Loucy (cell line): Measurements from ENCODE around the gene TUBA1A.

Experiments used
- EZH2phosphoT487 ChIP-seq: fragments of 200-600 bp; IDR thresholded peaks from 2 replicates; pipeline ENCODE4 v1.6.1; 2018; ENCODE audit warnings: antibody characterized with exemption, mild to moderate bottlenecking, moderate library complexity, borderline replicate concordance
- TF ChIP-seq, protein P1 (sequence below): fragments of 200-600 bp; sonication (generic); conservative IDR thresholded peaks from 2 replicates; pipeline ENCODE4 v1.5.1; 2014; ENCODE audit warnings: mild to moderate bottlenecking, antibody characterized with exemption, low read length

DNA sequence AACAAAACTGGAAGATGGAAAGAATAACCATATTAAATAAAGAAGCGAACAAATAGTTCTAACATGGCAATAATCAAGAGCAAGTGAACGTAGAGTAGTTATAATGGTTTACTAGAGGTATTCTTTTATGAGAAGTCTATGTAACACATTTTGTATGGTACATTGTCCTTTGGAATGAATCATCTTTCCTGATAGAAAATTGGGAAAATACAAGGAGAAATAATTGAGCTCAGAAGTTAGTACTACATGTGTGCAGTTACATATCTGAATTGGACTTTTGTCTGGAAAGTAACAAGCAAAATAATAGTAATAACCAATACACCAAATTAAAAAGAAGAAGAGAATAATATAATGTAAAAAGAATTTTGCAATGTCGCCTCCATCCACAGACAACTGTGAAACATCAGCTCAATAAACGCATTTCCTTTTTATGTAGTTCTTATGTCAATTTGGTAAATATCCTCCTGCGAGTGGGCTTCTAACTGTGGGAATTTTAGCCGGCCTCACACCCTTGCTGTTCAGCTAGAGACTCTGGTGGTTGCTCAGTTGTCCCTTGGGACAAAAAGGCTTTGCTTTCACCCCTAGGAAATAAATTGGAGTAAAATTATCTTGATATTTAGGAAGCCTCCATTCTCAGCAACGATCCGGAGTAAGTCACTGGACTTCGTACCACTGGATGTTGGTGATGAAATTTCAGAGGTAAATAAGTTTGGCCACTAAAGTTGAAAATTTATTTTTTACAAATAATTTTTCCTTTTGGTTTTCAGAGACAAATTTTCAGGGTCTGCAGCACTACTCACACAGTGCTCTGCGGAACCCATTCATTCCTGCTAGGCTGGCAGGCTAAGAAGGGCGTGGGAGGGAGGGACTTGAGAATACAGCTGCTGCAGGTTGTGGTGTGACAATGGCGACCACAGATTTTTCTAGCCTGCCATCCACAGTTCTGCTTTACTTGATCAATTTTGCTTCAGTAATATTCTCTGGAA, 1.1 kb upstream of the TUBA1A start:
- TF ChIP-seq, protein P1, sequence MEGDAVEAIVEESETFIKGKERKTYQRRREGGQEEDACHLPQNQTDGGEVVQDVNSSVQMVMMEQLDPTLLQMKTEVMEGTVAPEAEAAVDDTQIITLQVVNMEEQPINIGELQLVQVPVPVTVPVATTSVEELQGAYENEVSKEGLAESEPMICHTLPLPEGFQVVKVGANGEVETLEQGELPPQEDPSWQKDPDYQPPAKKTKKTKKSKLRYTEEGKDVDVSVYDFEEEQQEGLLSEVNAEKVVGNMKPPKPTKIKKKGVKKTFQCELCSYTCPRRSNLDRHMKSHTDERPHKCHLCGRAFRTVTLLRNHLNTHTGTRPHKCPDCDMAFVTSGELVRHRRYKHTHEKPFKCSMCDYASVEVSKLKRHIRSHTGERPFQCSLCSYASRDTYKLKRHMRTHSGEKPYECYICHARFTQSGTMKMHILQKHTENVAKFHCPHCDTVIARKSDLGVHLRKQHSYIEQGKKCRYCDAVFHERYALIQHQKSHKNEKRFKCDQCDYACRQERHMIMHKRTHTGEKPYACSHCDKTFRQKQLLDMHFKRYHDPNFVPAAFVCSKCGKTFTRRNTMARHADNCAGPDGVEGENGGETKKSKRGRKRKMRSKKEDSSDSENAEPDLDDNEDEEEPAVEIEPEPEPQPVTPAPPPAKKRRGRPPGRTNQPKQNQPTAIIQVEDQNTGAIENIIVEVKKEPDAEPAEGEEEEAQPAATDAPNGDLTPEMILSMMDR: no peak
- TF ChIP-seq EZH2phosphoT487: no peak
